Body of pancreas (tissue), 4 donors: ENCODE data around the gene CORO7.

ENCODE experiments used
- POLR2A ChIP-seq, 3 donors: fragments of 450-650 bp; IDR thresholded peaks; one replicate each; pipeline ENCODE4 v1.6.1; 2016; ENCODE audit warnings: antibody characterized with exemption in 3 of 3, mild to moderate bottlenecking in 2 of 3
- TF ChIP-seq, protein P1 (sequence below), 7 experiments: fragments of 450-650 bp in 4 of 7; fragments of 200-600 bp in 3 of 7; sonication (generic) in 3 of 7; IDR thresholded peaks; one replicate each; pipeline ENCODE4 v1.5.1; 2016 to 2019; ENCODE audit warnings: antibody characterized with exemption in 7 of 7

- no peak for TF ChIP-seq POLR2A (IDR thresholded peaks at IDR 0.05)
- TF ChIP-seq, protein P1, sequence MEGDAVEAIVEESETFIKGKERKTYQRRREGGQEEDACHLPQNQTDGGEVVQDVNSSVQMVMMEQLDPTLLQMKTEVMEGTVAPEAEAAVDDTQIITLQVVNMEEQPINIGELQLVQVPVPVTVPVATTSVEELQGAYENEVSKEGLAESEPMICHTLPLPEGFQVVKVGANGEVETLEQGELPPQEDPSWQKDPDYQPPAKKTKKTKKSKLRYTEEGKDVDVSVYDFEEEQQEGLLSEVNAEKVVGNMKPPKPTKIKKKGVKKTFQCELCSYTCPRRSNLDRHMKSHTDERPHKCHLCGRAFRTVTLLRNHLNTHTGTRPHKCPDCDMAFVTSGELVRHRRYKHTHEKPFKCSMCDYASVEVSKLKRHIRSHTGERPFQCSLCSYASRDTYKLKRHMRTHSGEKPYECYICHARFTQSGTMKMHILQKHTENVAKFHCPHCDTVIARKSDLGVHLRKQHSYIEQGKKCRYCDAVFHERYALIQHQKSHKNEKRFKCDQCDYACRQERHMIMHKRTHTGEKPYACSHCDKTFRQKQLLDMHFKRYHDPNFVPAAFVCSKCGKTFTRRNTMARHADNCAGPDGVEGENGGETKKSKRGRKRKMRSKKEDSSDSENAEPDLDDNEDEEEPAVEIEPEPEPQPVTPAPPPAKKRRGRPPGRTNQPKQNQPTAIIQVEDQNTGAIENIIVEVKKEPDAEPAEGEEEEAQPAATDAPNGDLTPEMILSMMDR (IDR thresholded peaks at IDR 0.05) = no peak
These were observed 4.7 kb downstream of the CORO7 start for GRCh38 chr16:4411684-4412083.
